GM18909 (cell line): ENCODE data around the gene STKLD1.

Source experiments
- ATAC-seq: cut with Tn5 transposase; IDR thresholded peaks from one replicate; pipeline ENCODE4 v1.9.1; 2021; ENCODE audit warnings: mild to moderate bottlenecking; ENCODE audit not compliant: unreplicated experiment, poor library complexity

STKLD1 gene

DNA sequence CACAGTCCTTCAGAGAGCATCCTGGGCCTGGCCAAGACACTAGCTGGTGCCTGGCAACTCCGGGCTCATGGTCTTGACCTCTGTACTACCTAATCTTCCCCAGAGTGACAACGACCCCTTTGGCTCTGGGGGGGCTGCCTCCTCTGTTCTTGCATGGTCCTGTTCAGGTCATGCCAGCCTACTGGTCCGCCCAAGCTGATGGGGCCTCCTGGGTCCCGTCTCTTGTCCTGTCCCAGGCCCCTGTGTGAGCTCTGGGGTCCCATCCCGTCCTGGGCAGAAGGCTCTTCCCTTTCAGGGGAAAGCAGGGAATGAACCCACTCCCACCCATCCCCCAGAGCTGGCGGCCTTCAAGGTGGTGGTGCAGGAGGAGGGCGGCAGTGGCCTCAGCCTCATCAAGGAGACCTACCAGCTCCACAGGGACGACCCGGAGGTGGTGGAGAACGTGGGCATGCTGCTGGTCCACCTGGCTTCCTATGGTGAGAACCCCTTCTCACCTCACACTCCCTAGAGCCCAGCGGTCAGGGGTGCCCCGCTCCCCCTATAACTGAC, 28.4 kb downstream of the STKLD1 start:
- no peak for ATAC-seq

DNA sequence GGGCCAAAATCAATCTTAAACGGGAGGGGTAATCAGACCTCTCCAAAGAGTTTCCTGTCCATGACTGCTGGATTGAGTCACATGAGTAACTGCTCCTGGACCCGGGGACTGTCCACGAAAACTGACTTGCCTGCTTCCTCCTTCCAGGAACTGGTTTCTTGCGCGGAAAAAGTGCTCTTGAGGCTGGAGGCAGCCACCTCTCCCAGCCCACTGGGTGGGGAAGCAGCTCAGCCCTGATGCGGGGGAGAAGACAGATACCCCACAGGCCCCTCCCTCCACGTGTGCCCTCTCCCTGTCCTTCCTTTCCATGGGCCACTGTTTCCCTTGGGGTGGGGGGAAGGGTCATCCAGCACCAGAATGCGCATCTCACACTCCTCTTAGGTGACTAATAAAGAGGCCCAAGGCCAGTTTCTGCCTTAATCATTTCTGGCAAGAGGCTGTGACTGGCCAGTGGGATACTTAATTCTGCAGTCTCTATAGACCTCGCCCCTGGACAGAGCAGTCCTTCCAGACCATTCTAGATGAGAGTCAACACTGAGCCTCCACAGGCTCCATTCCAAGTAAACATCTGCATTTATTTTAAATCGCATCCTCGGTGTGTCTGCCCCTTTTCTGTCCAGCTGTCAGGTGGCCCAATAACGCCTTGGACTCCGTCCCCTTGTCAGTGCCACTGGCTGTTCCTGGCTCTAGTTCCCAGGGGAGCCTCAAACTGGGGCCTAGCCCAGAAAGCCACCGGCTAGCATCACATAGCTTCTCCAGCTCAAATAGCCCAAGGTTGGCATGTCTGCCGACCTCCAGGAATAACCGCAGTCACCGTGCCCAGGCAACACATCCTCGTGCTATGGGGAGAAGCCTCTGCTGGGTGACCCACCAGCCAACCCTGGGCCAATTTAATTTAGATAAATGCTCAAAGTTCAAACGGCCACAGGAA, 29.6 kb downstream of the STKLD1 start:
- ATAC-seq: no peak

DNA sequence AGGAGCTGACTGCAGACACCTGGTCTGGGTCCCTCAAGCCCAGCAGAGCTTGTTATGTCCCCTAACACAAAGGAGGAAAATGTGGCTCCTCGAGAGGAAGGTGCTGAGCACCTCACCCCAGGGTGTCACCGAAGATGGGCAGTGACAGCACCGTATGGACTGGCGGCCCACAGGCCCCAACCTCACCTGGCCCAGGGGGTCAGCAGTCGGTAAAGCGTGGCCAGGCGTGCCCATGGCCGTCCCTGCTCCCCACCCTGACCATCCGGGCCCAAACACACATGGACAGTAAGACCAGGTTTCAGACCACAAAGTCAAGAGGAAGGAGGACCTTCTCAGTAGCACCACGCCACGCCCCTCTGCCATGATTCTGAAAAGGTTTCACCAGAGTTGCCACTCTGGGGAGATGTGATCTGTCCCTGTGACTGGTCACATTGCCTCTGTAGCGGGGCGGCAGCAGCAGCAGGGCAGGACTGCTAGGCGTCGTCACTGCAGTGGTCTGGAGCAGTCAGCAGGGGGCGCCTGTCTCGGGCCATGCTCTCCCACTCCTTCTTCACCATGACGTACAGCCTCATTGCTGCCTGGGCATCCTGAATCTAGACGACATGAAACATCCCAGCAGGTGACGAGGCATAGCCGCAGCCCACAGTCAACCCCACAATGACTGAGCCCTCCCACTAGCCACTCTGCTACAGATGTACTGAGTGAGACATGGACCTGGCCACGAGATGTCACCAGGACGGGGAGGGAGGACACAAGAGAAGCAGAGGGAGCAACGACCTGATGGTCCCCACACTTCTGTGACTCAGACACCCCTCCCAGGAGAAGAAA, 30.5 kb downstream of the STKLD1 start:
- ATAC-seq: peak; percentile 48

DNA sequence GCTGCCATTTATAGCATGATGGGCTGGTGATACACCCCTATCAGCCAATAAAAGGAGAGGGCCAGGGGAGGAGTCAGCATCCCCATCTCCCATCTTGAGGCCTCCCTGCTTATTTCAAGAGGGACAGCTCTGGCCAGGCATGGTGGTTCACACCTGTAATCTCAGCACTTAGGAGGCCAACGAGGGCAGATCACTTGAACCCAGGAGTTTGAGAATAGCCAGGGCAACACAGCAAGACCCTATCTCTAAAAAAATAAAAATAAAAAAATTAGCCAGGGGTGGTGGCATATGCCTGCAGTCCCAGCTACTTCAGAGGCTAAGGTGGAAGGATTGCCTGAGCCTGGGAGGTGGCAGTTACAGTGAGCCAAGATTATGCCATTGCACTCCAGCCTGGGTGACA, 31.9 kb downstream of the STKLD1 start:
- no peak for ATAC-seq

DNA sequence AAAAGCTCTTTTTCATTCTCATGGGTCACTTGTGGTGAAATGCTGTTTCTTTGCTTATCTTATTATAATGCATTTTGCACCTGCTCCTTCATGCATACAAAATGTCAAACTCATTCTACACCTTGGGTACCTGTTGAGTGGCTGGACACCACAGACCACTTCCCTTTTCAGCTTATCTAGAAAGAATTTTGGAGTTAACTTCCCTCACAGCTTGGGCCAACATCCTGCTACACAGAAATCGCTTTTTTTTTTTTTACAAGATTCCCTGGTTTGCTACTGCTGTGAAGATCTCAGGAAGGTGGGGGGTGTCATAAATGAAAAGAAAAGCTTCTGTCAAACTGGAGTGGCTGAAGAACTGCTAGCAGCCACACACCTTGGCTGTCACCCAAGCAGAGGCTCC, 39.0 kb downstream of the STKLD1 start:
- no peak for ATAC-seq

DNA sequence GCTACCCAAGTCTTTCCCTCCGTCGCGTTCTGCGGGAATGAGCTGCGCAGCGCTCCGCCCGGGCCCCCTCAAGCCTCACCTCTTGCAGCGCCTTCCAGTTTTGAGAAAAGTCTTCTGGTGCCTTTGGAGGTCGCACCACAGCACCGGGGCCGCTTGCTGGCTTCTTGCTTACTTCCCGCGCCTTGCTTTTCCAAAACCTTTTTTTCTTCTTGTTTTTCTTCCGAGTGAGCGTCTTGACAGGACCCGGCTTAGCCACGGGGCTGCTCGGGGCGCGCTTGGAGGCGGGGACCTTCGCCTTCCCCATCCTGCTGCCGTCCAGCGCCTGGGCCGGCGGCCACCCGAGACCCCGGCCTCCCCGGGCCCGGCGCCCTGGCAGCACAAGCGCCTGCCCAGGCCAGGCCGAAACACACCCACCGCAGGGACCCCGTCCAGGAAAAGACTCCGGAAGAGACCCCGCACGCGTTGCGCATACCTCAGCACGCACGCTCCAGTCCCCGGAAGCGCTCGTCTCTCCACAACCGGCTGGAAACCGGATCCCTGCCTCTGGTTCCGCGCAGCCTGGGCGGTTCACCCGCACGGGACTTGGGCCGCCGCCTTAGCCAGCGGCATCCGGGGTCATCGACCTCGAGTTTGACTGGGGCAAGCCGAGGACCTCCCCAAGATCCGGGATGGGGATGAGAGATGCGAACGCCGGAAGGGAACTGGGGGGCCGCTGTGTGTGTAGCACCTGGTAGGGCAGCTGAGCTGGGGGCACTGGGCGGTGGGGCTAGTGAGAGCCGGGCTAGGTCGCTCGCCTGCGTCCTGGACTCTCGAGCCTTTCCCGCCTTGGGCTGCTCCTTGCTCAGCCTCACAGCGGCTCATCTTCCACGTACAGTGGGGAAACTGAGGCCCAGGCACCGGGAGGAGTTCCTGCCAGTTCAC, 41.6 kb downstream of the STKLD1 start, which contains the start of gene REXO4:
REXO4 (minus strand) TSS at position 470 of the 921 bp plus-strand sequence; CDS start at position 304, 166 bp downstream.
- ATAC-seq: peak; percentile 76

DNA sequence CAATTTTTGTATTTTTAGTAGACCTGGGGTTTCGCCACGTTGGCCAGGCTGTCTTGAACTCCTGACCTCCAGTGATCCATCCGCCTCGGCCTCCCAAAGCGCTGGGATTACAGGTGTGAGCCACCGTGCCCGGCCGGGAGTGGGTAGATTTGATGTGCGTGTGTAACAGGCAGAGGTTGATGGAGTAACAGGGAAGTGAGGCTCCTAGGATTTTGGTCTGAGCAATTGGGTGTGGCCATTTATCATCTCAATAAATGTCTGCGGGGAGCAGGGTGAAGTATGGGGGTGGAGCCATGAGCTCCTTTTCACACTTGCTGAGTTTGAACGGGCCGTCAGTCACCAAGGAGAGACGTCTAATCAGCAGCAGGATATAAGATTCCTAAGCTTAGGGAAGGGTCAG, 42.8 kb downstream of the STKLD1 start:
- ATAC-seq: no peak

DNA sequence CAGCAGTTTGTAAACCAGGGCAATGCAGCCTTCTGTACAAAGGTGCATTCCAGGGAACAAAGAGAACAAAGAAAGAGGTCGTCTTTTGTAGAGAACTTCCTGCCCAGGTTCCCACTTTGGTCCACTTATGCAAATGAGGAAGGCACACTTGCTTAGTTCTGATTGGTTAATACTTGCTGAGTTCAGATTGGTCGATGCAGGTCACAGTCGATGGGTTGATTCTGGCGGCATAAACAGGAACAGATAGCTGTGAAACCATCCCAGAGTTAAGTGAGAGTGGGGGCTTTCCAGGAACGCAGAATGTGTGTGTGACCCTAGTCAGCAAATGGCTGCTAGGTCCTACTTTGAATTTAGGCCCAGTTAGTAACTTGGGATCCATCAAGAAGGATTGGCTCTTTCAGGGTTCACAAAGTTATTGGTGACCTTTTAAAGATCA, 44.2 kb downstream of the STKLD1 start:
- no peak for ATAC-seq

DNA sequence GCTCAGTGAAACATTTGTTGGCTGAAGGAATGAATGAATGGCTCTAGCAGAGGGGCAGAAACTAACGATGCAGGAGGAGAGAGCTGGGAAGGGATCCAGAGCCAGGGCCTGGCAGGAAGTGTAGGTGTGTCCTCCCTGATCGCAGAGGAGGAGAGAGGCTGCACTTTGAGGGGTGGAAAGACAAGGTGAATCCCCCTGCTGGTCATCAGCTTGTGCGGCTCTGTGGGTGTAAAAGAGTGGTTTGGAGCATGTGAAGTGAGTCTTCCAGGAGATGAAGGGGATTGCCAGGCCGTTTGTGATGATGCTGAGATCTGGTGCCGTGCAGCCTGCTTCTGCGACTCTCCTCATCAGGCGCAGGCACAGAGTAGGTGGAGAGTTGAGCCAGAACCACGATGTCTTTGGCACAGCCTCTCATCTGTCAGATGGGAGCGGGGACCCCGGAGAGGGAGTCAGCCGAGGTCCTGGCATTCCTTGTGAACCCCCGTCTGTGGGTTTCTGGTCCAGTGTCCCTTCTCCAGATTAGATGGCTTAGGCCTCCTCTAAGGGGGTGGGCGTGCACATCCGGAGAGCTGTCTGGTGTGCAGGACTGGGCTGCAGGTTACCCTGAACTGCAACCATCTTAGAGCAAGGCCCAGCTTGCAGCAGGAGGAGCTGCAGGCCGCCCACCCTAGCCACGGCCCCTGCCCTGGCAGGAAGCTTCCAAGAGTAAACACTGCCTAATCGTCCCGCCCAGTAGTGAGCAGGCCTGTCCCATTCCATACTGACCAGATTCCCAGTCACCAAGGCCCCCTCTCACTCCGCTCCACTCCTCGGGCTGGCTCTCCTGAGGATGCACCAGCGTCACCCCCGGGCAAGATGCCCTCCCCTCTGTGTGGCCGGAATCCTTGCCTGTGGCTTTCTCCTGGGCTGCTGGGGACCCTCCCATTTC, 45.7 kb downstream of the STKLD1 start, which contains the start of gene ADAMTS13:
ADAMTS13 (plus strand) TSS at position 753 of the 928 bp plus-strand sequence; CDS start at position 830, 77 bp downstream.
- ATAC-seq: peak; percentile 39

DNA sequence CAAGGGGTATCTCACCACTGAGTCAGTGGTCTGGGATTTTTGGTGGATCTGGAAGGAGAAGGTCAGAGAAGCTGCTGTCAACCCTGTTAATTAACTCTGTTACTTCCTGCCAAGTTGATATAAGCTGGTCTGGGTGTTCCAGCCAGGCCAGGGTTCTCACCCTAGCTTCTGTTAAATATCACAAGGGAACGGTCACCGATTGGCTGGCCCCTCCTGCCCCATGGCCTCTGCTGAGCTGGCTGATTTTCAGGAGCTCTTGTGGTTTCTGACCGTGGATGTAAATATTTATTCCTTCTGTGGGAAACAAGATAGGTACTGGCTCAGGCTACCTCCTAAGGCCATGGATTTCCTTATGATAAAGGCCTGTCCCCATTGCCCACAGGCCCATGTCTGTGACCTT, 47.0 kb downstream of the STKLD1 start:
- ATAC-seq: no peak

DNA sequence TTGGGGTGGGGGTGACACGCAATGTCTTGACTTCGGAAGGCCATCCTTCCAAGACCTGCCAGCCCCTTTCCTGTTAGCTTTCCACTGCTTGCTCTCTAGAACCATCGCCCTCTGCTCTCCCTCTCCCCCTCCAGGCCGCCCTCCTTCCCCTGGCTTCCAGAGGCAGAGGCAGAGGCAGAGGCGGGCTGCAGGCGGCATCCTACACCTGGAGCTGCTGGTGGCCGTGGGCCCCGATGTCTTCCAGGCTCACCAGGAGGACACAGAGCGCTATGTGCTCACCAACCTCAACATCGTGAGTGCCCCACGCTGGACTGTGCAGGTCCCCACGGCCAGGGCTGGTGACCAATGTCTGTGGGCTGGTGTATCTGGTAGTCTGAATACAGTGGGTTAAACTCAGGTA, 48.0 kb downstream of the STKLD1 start:
- ATAC-seq: no peak

DNA sequence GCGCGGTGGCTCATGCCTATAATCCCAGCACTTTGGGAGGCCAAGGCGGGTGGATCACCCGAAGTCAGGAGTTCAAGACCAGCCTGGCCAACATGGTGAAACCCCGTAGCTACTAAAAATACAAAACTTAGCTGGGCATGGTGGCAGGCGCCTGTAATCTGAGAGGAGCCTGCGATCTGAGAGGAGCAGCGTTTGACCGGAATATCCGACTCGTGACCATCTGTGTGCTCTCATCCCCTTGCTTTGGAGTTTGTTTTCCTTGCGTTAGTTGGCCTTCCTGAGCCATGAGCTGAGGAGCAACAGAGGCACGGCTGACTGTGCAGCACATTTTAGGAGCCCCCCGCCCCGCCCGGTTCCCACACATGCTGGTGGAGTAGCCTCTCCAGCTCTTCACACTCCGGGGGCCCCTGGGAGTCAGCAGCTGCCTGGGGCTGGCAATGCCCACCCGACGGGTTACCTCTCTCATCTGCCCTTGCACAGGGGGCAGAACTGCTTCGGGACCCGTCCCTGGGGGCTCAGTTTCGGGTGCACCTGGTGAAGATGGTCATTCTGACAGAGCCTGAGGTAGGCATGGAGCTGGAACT, 49.0 kb downstream of the STKLD1 start:
- ATAC-seq: no peak

DNA sequence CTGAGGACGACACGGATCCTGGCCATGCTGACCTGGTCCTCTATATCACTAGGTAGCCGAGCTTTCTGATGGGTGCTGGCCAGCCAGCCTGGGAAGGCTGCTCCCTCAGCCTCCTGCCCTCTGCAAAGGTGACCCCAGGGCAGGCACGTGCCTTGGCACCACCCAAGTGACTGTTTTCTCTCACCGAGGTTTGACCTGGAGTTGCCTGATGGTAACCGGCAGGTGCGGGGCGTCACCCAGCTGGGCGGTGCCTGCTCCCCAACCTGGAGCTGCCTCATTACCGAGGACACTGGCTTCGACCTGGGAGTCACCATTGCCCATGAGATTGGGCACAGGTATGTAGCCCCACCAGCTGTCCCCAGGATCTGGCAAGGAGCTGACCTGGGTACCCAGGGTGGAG, 49.8 kb downstream of the STKLD1 start:
- no peak for ATAC-seq

DNA sequence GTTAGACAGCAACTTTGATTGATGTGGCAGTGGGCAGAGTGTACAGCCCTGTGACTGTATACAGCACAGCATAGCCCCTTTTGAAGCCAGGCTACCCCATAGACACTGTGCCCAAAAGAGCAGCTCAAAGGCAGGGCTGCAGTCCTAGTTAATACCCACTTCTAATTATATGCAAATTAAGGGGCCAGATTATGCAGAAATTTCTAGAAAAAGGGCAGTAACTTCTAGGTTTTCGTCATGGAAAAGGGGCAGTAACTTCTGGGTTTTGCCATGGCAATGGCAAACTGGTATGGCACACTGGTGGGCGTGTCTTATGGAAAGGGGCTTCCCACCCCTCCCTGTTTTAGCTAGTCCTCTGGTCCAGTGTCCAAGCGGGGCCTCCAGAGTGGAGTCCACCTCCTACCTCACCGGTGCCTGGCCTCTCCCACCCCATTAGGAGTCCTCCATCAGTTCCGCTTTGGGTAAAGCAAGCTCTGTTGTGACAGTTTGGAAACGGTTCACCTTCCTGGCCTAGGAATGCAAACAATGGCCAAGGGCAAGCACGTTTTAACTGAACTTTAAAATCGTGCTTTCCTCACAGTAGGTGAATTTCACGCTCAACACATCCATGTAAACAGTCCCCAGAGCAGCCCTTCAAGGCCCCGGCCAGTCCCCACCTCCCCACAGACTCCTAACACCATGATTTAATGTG, 51.6 kb downstream of the STKLD1 start:
- no peak for ATAC-seq

DNA sequence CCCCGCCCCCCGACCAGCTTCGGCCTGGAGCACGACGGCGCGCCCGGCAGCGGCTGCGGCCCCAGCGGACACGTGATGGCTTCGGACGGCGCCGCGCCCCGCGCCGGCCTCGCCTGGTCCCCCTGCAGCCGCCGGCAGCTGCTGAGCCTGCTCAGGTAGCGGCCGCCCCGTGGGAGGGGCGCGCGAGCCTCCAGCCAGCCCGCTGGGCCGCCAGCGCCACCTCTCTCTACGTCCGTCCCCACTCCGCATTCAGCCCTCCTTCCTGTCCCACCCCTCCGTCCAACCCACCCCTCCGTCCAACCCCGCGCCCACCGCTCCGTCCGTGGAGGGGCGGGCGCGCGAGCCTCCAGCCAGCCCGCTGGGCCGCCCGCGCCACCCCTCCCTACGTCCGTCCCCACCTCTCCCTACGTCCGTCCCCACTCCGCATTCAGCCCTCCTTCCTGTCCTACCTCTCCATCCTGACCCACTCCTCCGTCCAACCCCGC, 52.5 kb downstream of the STKLD1 start:
- ATAC-seq: no peak

DNA sequence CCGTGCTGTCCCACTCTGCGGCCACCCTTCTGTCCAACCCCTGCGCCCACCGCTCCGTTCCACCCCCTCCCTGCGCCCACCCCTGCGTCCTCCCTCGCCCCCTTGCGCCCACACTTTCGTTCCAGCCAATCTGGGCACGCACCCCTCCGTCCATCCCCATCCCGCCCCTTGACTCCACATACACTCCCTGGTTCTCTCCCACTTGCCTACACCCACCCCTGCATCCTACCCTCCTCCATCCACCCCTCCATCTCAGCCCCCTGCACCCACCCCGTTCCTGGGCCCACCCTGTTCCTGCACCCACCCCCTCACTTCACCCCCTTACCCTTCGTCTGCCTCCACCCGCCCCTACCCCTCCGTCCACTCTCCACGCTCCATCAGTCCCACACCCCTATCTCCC, 53.0 kb downstream of the STKLD1 start:
- no peak for ATAC-seq

DNA sequence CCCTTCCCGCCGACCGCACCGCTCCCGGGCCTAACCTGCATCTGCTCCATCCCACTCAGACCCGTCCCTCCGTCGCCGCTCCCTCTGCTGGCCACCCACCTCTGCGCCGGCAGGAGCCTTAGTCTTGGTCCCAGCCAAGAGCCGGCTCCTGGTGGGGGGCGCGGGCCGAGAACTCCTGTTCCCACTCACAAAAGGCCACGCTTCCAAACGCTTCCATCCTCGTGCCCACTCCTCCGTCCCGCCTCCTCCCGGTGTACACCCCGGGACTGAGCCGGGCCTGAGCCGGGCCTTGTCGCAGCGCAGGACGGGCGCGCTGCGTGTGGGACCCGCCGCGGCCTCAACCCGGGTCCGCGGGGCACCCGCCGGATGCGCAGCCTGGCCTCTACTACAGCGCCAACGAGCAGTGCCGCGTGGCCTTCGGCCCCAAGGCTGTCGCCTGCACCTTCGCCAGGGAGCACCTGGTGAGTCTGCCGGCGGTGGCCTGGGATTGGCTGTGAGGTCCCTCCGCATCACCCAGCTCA, 53.5 kb downstream of the STKLD1 start:
- ATAC-seq: no peak
